ENCODE data around the gene DOCK8.

DNA sequence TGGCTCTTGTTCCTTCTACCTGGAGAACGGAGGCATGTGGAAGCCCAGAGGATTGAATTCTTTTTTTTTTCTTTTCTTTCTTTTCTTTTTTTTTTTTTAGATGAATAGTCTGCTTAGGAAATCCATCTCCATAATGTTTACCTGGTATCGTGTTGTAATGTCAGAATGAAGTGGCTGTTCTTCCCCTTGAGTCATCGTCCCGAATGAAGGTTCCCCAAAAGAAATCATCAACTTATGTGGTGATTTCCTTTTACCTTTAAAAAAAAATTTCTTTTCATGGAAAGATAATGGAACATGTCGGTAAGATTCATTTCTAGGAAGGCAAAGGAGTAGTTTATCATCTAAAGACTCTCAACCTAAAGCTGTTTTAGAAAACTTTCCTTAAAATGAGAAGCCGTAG lies 59.7 kb downstream of the DOCK8 start:
- TF ChIP-seq, protein P1, sequence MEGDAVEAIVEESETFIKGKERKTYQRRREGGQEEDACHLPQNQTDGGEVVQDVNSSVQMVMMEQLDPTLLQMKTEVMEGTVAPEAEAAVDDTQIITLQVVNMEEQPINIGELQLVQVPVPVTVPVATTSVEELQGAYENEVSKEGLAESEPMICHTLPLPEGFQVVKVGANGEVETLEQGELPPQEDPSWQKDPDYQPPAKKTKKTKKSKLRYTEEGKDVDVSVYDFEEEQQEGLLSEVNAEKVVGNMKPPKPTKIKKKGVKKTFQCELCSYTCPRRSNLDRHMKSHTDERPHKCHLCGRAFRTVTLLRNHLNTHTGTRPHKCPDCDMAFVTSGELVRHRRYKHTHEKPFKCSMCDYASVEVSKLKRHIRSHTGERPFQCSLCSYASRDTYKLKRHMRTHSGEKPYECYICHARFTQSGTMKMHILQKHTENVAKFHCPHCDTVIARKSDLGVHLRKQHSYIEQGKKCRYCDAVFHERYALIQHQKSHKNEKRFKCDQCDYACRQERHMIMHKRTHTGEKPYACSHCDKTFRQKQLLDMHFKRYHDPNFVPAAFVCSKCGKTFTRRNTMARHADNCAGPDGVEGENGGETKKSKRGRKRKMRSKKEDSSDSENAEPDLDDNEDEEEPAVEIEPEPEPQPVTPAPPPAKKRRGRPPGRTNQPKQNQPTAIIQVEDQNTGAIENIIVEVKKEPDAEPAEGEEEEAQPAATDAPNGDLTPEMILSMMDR (conservative IDR thresholded peaks at IDR 0.05; ENCODE audit: low read depth in 2 of 2), result no peak
- TF ChIP-seq, protein P2, sequence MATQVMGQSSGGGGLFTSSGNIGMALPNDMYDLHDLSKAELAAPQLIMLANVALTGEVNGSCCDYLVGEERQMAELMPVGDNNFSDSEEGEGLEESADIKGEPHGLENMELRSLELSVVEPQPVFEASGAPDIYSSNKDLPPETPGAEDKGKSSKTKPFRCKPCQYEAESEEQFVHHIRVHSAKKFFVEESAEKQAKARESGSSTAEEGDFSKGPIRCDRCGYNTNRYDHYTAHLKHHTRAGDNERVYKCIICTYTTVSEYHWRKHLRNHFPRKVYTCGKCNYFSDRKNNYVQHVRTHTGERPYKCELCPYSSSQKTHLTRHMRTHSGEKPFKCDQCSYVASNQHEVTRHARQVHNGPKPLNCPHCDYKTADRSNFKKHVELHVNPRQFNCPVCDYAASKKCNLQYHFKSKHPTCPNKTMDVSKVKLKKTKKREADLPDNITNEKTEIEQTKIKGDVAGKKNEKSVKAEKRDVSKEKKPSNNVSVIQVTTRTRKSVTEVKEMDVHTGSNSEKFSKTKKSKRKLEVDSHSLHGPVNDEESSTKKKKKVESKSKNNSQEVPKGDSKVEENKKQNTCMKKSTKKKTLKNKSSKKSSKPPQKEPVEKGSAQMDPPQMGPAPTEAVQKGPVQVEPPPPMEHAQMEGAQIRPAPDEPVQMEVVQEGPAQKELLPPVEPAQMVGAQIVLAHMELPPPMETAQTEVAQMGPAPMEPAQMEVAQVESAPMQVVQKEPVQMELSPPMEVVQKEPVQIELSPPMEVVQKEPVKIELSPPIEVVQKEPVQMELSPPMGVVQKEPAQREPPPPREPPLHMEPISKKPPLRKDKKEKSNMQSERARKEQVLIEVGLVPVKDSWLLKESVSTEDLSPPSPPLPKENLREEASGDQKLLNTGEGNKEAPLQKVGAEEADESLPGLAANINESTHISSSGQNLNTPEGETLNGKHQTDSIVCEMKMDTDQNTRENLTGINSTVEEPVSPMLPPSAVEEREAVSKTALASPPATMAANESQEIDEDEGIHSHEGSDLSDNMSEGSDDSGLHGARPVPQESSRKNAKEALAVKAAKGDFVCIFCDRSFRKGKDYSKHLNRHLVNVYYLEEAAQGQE (IDR thresholded peaks at IDR 0.05; ENCODE audit: unreplicated experiment), result no peak
- no peak for TF ChIP-seq EZH2phosphoT487 (IDR thresholded peaks at IDR 0.05; ENCODE audit: unreplicated experiment)
- TF ChIP-seq EZH2 (IDR thresholded peaks at IDR 0.05; ENCODE audit: low read depth, unreplicated experiment), result no peak
- no peak for TF ChIP-seq ZNF331 (CRISPR knock-in tag; IDR thresholded peaks at IDR 0.05; ENCODE audit: low read depth)
- no peak for TF ChIP-seq POLR2AphosphoS5 (IDR thresholded peaks at IDR 0.05; ENCODE audit: low read depth)
- TF ChIP-seq, protein P3, sequence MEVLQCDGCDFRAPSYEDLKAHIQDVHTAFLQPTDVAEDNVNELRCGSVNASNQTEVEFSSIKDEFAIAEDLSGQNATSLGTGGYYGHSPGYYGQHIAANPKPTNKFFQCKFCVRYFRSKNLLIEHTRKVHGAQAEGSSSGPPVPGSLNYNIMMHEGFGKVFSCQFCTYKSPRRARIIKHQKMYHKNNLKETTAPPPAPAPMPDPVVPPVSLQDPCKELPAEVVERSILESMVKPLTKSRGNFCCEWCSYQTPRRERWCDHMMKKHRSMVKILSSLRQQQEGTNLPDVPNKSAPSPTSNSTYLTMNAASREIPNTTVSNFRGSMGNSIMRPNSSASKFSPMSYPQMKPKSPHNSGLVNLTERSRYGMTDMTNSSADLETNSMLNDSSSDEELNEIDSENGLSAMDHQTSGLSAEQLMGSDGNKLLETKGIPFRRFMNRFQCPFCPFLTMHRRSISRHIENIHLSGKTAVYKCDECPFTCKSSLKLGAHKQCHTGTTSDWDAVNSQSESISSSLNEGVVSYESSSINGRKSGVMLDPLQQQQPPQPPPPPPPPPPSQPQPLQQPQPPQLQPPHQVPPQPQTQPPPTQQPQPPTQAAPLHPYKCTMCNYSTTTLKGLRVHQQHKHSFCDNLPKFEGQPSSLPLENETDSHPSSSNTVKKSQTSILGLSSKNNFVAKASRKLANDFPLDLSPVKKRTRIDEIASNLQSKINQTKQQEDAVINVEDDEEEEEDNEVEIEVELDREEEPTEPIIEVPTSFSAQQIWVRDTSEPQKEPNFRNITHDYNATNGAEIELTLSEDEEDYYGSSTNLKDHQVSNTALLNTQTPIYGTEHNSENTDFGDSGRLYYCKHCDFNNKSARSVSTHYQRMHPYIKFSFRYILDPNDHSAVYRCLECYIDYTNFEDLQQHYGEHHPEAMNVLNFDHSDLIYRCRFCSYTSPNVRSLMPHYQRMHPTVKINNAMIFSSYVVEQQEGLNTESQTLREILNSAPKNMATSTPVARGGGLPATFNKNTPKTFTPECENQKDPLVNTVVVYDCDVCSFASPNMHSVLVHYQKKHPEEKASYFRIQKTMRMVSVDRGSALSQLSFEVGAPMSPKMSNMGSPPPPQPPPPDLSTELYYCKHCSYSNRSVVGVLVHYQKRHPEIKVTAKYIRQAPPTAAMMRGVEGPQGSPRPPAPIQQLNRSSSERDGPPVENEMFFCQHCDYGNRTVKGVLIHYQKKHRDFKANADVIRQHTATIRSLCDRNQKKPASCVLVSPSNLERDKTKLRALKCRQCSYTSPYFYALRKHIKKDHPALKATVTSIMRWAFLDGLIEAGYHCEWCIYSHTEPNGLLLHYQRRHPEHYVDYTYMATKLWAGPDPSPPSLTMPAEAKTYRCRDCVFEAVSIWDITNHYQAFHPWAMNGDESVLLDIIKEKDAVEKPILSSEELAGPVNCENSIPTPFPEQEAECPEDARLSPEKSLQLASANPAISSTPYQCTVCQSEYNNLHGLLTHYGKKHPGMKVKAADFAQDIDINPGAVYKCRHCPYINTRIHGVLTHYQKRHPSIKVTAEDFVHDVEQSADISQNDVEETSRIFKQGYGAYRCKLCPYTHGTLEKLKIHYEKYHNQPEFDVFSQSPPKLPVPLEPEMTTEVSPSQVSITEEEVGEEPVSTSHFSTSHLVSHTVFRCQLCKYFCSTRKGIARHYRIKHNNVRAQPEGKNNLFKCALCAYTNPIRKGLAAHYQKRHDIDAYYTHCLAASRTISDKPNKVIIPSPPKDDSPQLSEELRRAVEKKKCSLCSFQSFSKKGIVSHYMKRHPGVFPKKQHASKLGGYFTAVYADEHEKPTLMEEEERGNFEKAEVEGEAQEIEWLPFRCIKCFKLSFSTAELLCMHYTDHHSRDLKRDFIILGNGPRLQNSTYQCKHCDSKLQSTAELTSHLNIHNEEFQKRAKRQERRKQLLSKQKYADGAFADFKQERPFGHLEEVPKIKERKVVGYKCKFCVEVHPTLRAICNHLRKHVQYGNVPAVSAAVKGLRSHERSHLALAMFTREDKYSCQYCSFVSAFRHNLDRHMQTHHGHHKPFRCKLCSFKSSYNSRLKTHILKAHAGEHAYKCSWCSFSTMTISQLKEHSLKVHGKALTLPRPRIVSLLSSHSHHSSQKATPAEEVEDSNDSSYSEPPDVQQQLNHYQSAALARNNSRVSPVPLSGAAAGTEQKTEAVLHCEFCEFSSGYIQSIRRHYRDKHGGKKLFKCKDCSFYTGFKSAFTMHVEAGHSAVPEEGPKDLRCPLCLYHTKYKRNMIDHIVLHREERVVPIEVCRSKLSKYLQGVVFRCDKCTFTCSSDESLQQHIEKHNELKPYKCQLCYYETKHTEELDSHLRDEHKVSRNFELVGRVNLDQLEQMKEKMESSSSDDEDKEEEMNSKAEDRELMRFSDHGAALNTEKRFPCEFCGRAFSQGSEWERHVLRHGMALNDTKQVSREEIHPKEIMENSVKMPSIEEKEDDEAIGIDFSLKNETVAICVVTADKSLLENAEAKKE (CRISPR knock-in tag; IDR thresholded peaks at IDR 0.05), result no peak
- TF ChIP-seq, protein P4, sequence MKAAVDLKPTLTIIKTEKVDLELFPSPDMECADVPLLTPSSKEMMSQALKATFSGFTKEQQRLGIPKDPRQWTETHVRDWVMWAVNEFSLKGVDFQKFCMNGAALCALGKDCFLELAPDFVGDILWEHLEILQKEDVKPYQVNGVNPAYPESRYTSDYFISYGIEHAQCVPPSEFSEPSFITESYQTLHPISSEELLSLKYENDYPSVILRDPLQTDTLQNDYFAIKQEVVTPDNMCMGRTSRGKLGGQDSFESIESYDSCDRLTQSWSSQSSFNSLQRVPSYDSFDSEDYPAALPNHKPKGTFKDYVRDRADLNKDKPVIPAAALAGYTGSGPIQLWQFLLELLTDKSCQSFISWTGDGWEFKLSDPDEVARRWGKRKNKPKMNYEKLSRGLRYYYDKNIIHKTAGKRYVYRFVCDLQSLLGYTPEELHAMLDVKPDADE (IDR thresholded peaks at IDR 0.05), result no peak
- TF ChIP-seq JUNB (IDR thresholded peaks at IDR 0.05; ENCODE audit: unreplicated experiment), result no peak
- TF ChIP-seq STAT1 (IDR thresholded peaks at IDR 0.05; ENCODE audit: unreplicated experiment), result no peak
- TF ChIP-seq NANOG (IDR thresholded peaks at IDR 0.05; ENCODE audit: borderline replicate concordance), result no peak
- TF ChIP-seq ZNF114 (CRISPR knock-in tag; IDR thresholded peaks at IDR 0.05), result no peak

All from GM23338 (cell line).